GM21423 (cell line): ENCODE results near the gene EFHD2.
"Not testable (repeated sequence)": the region's sequence is repeated elsewhere in the genome, so short reads cannot be mapped to it uniquely, and the experiment has no call there.

ENCODE experiments used
- ATAC-seq: cut with Tn5 transposase; IDR thresholded peaks from one replicate; pipeline ENCODE4 v1.9.1; 2021; ENCODE audit warnings: mild to moderate bottlenecking, moderate library complexity; ENCODE audit not compliant: unreplicated experiment

The EFHD2 gene

GRCh38 chr1:15449567-15449966, 39.9 kb downstream of the EFHD2 start:
- no peak for ATAC-seq

- ATAC-seq: no peak
Measured at GRCh38 chr1:15451014-15451722, 41.5 kb downstream of the EFHD2 start.

GRCh38 chr1:15452216-15452615, 42.5 kb downstream of the EFHD2 start:
- ATAC-seq: no peak

GRCh38 chr1:15452866-15453571, 43.3 kb downstream of the EFHD2 start:
- ATAC-seq: no peak

- ATAC-seq: no peak
Measured at GRCh38 chr1:15453734-15454133, 44.0 kb downstream of the EFHD2 start.

- no peak for ATAC-seq
Measured at GRCh38 chr1:15454256-15454655, 44.6 kb downstream of the EFHD2 start.

GRCh38 chr1:15455522-15455921, 45.8 kb downstream of the EFHD2 start:
- no peak for ATAC-seq

GRCh38 chr1:15456313-15456954, 46.7 kb downstream of the EFHD2 start, which contains the start of gene CELA2A:
TSS of gene CELA2A (plus strand) at chr1:15456732. CDS start at chr1:15456754, 22 bp downstream.
- no peak for ATAC-seq

GRCh38 chr1:15457585-15457984, 47.9 kb downstream of the EFHD2 start:
- no peak for ATAC-seq

GRCh38 chr1:15458388-15458787, 48.7 kb downstream of the EFHD2 start:
- not testable (repeated sequence) for ATAC-seq

GRCh38 chr1:15459771-15460707, 50.4 kb downstream of the EFHD2 start:
- ATAC-seq: no peak

- ATAC-seq: no peak
Measured at GRCh38 chr1:15460708-15461095, 51.0 kb downstream of the EFHD2 start.

- not testable (repeated sequence) for ATAC-seq
Measured at GRCh38 chr1:15463064-15463800, 53.5 kb downstream of the EFHD2 start.

- ATAC-seq: not testable (repeated sequence)
Measured at GRCh38 chr1:15463926-15464322, 54.2 kb downstream of the EFHD2 start.

GRCh38 chr1:15465674-15466073, 56.0 kb downstream of the EFHD2 start:
- ATAC-seq: no peak

GRCh38 chr1:15466955-15467625, 57.4 kb downstream of the EFHD2 start:
- not testable (repeated sequence) for ATAC-seq

- ATAC-seq: no peak
Measured at GRCh38 chr1:15468145-15468544, 58.5 kb downstream of the EFHD2 start.

GRCh38 chr1:15469361-15469760, 59.7 kb downstream of the EFHD2 start:
- no peak for ATAC-seq

- not testable (repeated sequence) for ATAC-seq
Measured at GRCh38 chr1:15469821-15470448, 60.2 kb downstream of the EFHD2 start.
